ENCODE results near the gene OR5B2. TPM values are rescaled to one million over a fixed set of nuclear protein-coding genes. Genes with fewer than 3 reads are reported as not detected.

The OR5B2 gene
- total RNA-seq, 1 experiment from 2014 or later, result not detected

DNA sequence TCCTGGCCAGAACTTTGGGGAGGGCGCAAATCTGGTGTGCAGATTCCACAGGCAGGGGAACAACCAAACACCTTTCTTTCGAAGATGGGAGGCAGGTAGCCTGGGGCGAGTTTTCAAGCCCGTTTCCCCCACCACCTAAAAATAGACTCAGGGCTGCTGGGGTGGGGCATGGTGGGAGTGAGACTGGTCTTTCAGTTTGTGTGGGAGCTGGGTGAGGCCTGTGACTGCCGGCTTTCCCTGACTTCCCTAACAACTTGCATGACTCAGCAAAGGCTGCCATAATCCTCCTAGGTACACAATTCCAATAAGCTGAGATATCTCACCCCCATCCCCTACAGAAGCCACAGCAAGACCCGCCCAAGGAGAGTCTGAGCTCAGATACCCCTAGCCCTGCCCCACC lies 18.4 kb upstream of the OR5B2 start:
- Mint-ChIP-seq H3K27ac (no peak overlapping the region), H3K9me3 (peaks cover 25 to 52% of the 10 kb centered on the region in 2 experiments), H3K4me3 (no peak overlapping the region), H3K27me3 (ENCODE audit: low read depth) (peaks cover 2% of the 10 kb centered on the region), H3K4me1 (no peaks in the 10 kb centered on the region), H3K36me3 (ENCODE audit: insufficient read depth in 1 of 3, low read depth in 3 of 3) (peaks cover 0 to 19% (median 10%) of the 10 kb centered on the region in 3 experiments; a peak in 4 of 7 replicates)
- Histone ChIP-seq H4K8ac (replicated peaks; ENCODE audit: insufficient read length, low read depth, low read length) (no peak overlapping the region), H3K9ac (ENCODE audit: extremely low read depth, insufficient read length, low read length) (no peak overlapping the region), H4K20me1 (ENCODE audit: control insufficient read depth, insufficient read depth, insufficient read length) (no peaks in the 10 kb centered on the region), H2BK120ac (ENCODE audit: low read depth, low read length, poor library complexity, severe bottlenecking) (no peak overlapping the region), H2BK5ac (ENCODE audit: insufficient read length, low read length) (no peak overlapping the region), H3K79me1 (ENCODE audit: insufficient read depth, low read depth, low read length, poor library complexity, severe bottlenecking) (no peaks in the 10 kb centered on the region), H3K4me1 (ENCODE audit: insufficient read depth, low read length) (no peaks in the 10 kb centered on the region), H3K9me3 (ENCODE audit: control insufficient read depth, low read depth, low read length) (no peaks in the 10 kb centered on the region), H2AFZ (ENCODE audit: low read length) (no peak overlapping the region), H2BK12ac (ENCODE audit: insufficient read length, low read depth, low read length) (no peak overlapping the region), H2BK15ac (ENCODE audit: low read depth, low read length) (no peak overlapping the region), H3K27me3 (ENCODE audit: insufficient read depth, low read length) (no peaks in the 10 kb centered on the region), H3T11ph (ENCODE audit: low read length) (no peak overlapping the region), H4K5ac (ENCODE audit: insufficient read length, low read depth, low read length) (no peak overlapping the region), H3K18ac (ENCODE audit: insufficient read length, low read depth, low read length) (no peak overlapping the region), H4K91ac (ENCODE audit: insufficient read length, low read depth, low read length) (no peak overlapping the region), H3K27ac (ENCODE audit: insufficient read length, low read depth, low read length) (no peak overlapping the region), H3K23me2 (ENCODE audit: insufficient read length, low read depth, low read length, poor library complexity, severe bottlenecking) (no peaks in the 10 kb centered on the region), H2BK20ac (ENCODE audit: low read depth, low read length, poor library complexity, severe bottlenecking) (no peak overlapping the region), H3K14ac (ENCODE audit: insufficient read depth, low read length) (no peak overlapping the region), H3K23ac (ENCODE audit: insufficient read length, low read depth, low read length) (no peak overlapping the region), H3K4me2 (ENCODE audit: insufficient read depth, insufficient read length, low read length) (no peak overlapping the region), H3K4ac (ENCODE audit: low read depth, low read length) (no peak overlapping the region), H3K56ac (ENCODE audit: insufficient read length, low read depth, low read length) (no peak overlapping the region), H3K79me2 (ENCODE audit: insufficient read depth, low read length) (no peaks in the 10 kb centered on the region), H2AK5ac (ENCODE audit: insufficient read length, low read length) (no peak overlapping the region)
- TF ChIP-seq, protein P1, sequence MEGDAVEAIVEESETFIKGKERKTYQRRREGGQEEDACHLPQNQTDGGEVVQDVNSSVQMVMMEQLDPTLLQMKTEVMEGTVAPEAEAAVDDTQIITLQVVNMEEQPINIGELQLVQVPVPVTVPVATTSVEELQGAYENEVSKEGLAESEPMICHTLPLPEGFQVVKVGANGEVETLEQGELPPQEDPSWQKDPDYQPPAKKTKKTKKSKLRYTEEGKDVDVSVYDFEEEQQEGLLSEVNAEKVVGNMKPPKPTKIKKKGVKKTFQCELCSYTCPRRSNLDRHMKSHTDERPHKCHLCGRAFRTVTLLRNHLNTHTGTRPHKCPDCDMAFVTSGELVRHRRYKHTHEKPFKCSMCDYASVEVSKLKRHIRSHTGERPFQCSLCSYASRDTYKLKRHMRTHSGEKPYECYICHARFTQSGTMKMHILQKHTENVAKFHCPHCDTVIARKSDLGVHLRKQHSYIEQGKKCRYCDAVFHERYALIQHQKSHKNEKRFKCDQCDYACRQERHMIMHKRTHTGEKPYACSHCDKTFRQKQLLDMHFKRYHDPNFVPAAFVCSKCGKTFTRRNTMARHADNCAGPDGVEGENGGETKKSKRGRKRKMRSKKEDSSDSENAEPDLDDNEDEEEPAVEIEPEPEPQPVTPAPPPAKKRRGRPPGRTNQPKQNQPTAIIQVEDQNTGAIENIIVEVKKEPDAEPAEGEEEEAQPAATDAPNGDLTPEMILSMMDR (conservative IDR thresholded peaks at IDR 0.05), result no peak
- WGBS (ENCODE audit: extremely low coverage, insufficient read length, low lambda C conversion rate), result no CpG with 5 or more reads among the region's 6 CpGs
- DNase-seq, result no peak
